Measurements from ENCODE around the gene DSG4.

DSG4 gene

DNA sequence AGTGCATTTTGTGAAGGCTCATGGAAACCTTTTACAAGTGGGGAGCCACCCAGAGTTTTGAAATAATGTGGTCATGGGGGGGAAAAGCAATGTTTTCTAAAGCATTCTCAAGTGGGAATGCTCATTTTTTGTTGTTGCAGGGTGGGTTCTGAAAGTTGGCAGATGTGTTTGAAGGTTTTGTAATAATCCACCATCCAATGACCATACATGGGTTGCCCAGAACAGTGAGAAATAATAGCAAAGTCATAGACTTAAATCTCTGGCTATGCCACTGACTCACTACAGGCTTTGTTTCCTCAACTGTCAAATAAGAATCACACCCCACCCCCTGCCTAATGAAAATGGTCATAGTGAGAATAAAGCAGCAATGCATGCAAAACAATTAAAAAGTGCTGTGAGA lies 73.8 kb downstream of the DSG4 start:
- DNase-seq: no peak

DNA sequence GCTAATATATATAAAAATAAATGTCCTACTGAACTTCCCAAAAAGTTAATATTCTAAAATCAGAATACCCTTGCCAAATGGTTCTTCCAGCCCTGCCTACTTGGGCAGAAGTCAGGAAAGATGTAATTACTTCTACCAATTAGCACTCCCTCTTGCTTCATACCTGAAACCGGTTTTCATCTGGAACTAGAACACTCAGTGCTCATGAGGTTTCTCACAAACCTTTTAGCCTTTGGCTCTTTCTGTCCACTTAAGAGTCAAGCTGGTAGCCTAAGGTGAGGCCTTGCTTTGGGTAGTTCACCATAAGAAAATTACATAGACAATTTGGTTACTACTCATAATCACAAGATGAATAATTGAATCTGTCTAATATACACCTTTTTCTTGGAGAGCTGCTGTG lies 75.0 kb downstream of the DSG4 start:
- no peak for DNase-seq

DNA sequence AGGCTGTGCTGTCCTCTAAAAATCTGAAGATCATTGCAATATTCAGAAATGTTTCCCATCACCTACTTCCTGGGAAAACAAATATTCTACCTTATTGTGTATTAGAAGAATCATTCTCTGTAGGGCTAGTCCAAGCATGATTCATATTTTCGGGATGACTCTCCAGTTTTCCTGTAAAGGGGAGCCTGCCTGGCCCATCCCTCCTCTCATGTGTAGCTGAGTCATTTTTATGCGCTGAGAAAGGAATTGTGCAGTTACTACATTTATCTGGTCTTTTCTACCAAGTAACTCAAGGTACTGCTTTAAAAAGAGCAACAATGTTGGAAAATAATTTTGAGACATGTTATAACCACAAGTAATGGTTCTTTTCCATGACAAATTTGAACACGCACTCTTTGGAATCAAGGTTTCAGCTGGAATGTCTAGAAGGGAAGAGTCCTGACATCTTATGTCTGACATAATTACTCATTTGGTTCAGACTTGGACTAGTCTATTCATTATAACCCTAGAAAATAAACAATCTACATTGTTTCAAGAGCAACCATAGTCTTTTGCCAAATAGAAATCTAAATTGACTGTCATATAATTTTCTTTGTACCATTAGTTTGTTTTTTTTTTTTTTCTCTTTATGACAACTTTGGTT lies 77.6 kb downstream of the DSG4 start:
- no peak for DNase-seq

Data from inflammatory macrophage treated with lipopolysaccharide for 4 hours (primary cell).